ENCODE data around the gene OVOL3. TPM values are rescaled to one million over a fixed set of nuclear protein-coding genes. Genes with fewer than 3 reads are reported as not detected.

The OVOL3 gene
- not detected in 2 replicates for total RNA-seq

GRCh38 chr19:36110487-36111199 is at the start of gene OVOL3:
TSS of gene OVOL3 (plus strand) at chr19:36111143. CDS start at chr19:36111203, 60 bp downstream.

GRCh38 chr19:36114721-36115452 is 3.9 kb downstream of the OVOL3 start, which contains the start of gene POLR2I:
TSS of gene POLR2I (minus strand) at chr19:36114875. CDS start at chr19:36114856, 19 bp downstream.

GRCh38 chr19:36115453-36116343 is 4.8 kb downstream of the OVOL3 start, which contains the start of gene TBCB:
TSS of gene TBCB (plus strand) at chr19:36115468. CDS start at chr19:36115561, 93 bp downstream.

GRCh38 chr19:36139473-36140303 is 28.7 kb downstream of the OVOL3 start, which contains the start of gene CAPNS1:
TSS of gene CAPNS1 (plus strand) at chr19:36140066. CDS start at chr19:36141012, 946 bp downstream.

GRCh38 chr19:36152352-36153091 is 41.6 kb downstream of the OVOL3 start, which contains the start of gene COX7A1:
TSS of gene COX7A1 (minus strand) at chr19:36152447. CDS start at chr19:36152407, 40 bp downstream.

Other genes starting within 250 kb of the OVOL3 start
- 6.0 and 11.0 TPM in 2 replicates for gene APLP1, start 242.6 kb upstream of the OVOL3 start, total RNA-seq
- 2.2 and 4.9 TPM in 2 replicates for gene NFKBID, start 210.6 kb upstream of the OVOL3 start, total RNA-seq
- gene HCST, start 208.6 kb upstream of the OVOL3 start, total RNA-seq, result 2.5 and 3.2 TPM in 2 replicates
- not detected in 2 replicates for gene TYROBP, start 202.8 kb upstream of the OVOL3 start, total RNA-seq
- 1.4 and 1.6 TPM in 2 replicates for gene LRFN3, start 174.8 kb upstream of the OVOL3 start, total RNA-seq
- 10.5 and 11.5 TPM in 2 replicates for gene SDHAF1, start 116.0 kb upstream of the OVOL3 start, total RNA-seq
- gene SYNE4, start 102.3 kb upstream of the OVOL3 start, total RNA-seq, result 0.16 TPM in 1 of 2 replicates, not detected in the other
- 9.3 and 13.6 TPM in 2 replicates for gene ALKBH6, start 96.9 kb upstream of the OVOL3 start, total RNA-seq
- gene CLIP3, start 78.3 kb upstream of the OVOL3 start, total RNA-seq, result 13.6 and 25.6 TPM in 2 replicates
- 0.94 and 1.7 TPM in 2 replicates for gene THAP8, start 56.9 kb upstream of the OVOL3 start, total RNA-seq
- gene WDR62, start 56.2 kb upstream of the OVOL3 start, total RNA-seq, result 0.52 and 1.3 TPM in 2 replicates
- gene POLR2I, start 3.7 kb downstream of the OVOL3 start, total RNA-seq, result 98.5 and 125 TPM in 2 replicates
- gene TBCB, start 4.3 kb downstream of the OVOL3 start, total RNA-seq, result 267 and 275 TPM in 2 replicates
- 499 and 549 TPM in 2 replicates for gene CAPNS1, start 28.9 kb downstream of the OVOL3 start, total RNA-seq
- 31.8 and 36.7 TPM in 2 replicates for gene COX7A1, start 41.3 kb downstream of the OVOL3 start, total RNA-seq
- gene ZNF565, start 103.5 kb downstream of the OVOL3 start, total RNA-seq, result 5.4 and 8.6 TPM in 2 replicates
- 68.6 and 80.4 TPM in 2 replicates for gene ZNF146, start 104.0 kb downstream of the OVOL3 start, total RNA-seq